Hepatocyte (in vitro differentiated cells): ENCODE measurements around the gene BPHL.

Experiments used
- CTCF ChIP-seq: fragments of 200-600 bp; sonication (generic); IDR thresholded peaks from 2 replicates; pipeline ENCODE4 v1.5.1; 2016; ENCODE audit warnings: antibody characterized with exemption, mild to moderate bottlenecking; ENCODE audit not compliant: poor library complexity
- EZH2 ChIP-seq: fragments of 200-600 bp; sonication (generic); IDR thresholded peaks from 2 replicates; pipeline ENCODE4 v1.6.1; 2016; ENCODE audit warnings: antibody characterized with exemption, mild to moderate bottlenecking, borderline replicate concordance
- EZH2phosphoT487 ChIP-seq: fragments of 200-600 bp; sonication (generic); IDR thresholded peaks from one replicate; pipeline ENCODE4 v1.6.1; 2018; ENCODE audit warnings: antibody characterized with exemption, mild to moderate bottlenecking, low read depth, moderate library complexity; ENCODE audit not compliant: unreplicated experiment, severe bottlenecking

- TF ChIP-seq CTCF: no peak
- no peak for TF ChIP-seq EZH2
- no peak for TF ChIP-seq EZH2phosphoT487
Observed at GRCh38 chr6:3072798-3073197, 45.7 kb upstream of the BPHL start.
